Prostate gland (tissue), 2 donors: ENCODE results near the gene ZCCHC14.

Experiments
- CTCF ChIP-seq, 4 experiments: fragments of 200-600 bp in 2 of 4; fragments of 450-650 bp in 2 of 4; sonication (generic) in 2 of 4; IDR thresholded peaks; 1 replicate in 3 of 4; 2 replicates in 1 of 4; pipeline ENCODE4 v1.5.1; 2016 to 2019; ENCODE audit warnings: antibody characterized with exemption in 4 of 4, mild to moderate bottlenecking in 2 of 4, moderate library complexity in 2 of 4
- POLR2A ChIP-seq: fragments of 450-650 bp; IDR thresholded peaks from one replicate; pipeline ENCODE4 v1.6.1; 2016; ENCODE audit warnings: antibody characterized with exemption, mild to moderate bottlenecking
- POLR2AphosphoS5 ChIP-seq: sonication (generic); formaldehyde crosslinking; IDR thresholded peaks from one replicate; pipeline ENCODE4 v1.6.1; 2017; ENCODE audit warnings: antibody characterized with exemption

- TF ChIP-seq POLR2AphosphoS5 (no peak), CTCF (IDR thresholded peaks at IDR 0.05) (no peak), POLR2A (no peak)
Observed at GRCh38 chr16:87457061-87457611, 35.7 kb downstream of the ZCCHC14 start.
